Astrocyte of the cerebellum (primary cell): ENCODE data around the gene RNASE9.
"Not testable (repeated sequence)": the region's sequence is repeated elsewhere in the genome, so short reads cannot be mapped to it uniquely, and the experiment has no call there.

Experiments used
- DNase-seq: peaks from one replicate; pipeline ENCODE4 v3.0.0-alpha.2; 2011; ENCODE audit warnings: low read depth
- H3K4me3 ChIP-seq: 2 replicates; pipeline ENCODE4 v1.5.1; 2011; ENCODE audit warnings: mild to moderate bottlenecking, low read depth, low read length, moderate library complexity
- CTCF ChIP-seq: IDR thresholded peaks from 2 replicates; pipeline ENCODE4 v1.5.1; 2012; ENCODE audit warnings: low read length, low read depth, moderate library complexity, mild to moderate bottlenecking; ENCODE audit errors: missing control alignments
- in situ Hi-C: cut with HindIII; loops from 2 replicates; pipeline ENCODE4 v1.10.0; 2017; ENCODE audit warnings: low sequenced_read_pairs

Gene RNASE9

DNA sequence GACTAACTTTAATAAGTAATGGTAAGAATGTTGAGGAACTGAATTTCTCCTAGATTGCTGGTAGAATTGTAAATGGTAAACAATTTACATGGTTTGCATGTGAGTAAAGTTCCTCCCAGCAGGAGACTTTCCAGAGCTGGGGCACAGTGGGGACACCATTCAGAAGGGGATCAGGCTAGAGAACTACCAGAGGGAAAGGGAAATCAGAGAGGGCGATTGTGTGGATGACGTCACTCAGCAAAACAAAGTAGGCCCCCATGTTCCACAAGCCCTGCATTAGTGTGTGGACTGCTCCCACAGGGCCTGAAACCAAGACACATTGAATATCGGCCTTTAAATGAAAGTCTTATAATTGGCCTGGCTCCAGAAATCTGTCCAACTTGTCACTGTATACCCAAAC, 17.5 kb upstream of the RNASE9 start:
- no peak overlapping the region for H3K4me3 ChIP-seq
- no peak for TF ChIP-seq CTCF
- in situ Hi-C loops: no loop called here
- no peak for DNase-seq

GRCh38 chr14:20572382-20572990, 11.6 kb upstream of the RNASE9 start:
- DNase-seq, in situ Hi-C loops, H3K4me3 ChIP-seq: not testable (repeated sequence)

DNA sequence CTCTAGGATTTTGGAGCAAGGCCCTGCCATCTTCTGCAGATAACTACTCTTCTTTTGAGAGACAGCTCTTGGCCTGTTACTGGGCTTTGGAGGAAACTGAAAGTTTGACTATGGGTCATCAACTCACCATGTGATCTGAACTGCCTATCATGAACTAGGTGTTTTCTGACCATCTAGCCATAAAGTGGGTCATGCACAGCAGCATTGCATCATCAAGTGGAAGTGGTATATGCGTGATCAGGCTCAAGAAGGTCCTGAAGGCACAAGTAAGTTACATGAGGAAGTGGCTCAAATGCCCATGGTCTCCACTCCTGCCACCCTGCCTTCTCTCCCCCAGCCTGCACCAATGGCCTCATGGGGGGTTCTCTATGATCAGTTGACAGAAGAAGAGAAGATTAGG, 9.9 kb upstream of the RNASE9 start:
- DNase-seq, H3K4me3 ChIP-seq, in situ Hi-C loops: not testable (repeated sequence)

DNA sequence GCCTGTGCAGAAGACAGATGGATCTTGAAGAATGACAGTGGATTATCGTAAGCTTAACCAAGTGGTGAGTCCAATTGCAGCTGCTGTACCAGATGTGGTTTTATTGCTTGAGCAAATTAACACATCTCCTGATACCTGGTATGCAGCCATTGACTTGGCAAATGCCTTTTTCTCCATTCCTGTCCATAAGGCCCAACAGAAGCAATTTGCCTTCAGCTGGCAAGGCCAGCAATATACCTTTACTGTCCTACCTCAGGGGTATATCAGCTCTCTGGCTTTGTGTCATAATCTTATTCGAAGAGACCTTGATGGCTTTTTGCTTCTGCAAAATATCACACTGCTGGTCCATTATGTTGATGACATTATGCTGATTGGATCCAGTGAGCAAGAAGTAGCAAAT, 9.0 kb upstream of the RNASE9 start:
- DNase-seq: not testable (repeated sequence)

GRCh38 chr14:20569066-20569465, 8.2 kb upstream of the RNASE9 start:
- no peak overlapping the region for H3K4me3 ChIP-seq
- no peak for DNase-seq
- no peak for TF ChIP-seq CTCF
- in situ Hi-C loops: no loop called here

More for the DNA sequence above, 9.0 kb upstream of the RNASE9 start:
- H3K4me3 ChIP-seq, in situ Hi-C loops: not testable (repeated sequence)

GRCh38 chr14:20568393-20568792, 7.5 kb upstream of the RNASE9 start:
- DNase-seq: no peak
- no peak for TF ChIP-seq CTCF
- H3K4me3 ChIP-seq: no peak overlapping the region
- in situ Hi-C loops: no loop called here

DNA sequence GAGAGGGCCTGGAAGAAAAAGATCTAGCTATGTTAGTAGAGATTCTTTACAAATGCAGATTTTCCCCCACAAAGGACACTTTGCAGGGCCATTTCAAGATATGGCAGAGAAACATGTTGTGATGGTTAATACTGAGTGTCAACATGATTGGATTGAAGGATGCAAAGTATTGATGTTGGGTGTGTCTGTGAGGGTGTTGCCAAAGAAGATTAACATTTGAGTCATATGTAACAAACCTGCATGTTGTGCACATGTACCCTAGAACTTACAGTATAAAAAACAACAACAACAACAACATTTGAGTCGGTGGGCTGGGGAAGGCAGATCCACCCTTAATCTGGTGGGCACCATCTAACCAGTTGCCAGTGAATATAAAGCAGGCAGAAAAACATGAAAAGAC, 6.4 kb upstream of the RNASE9 start:
- DNase-seq, H3K4me3 ChIP-seq, in situ Hi-C loops: not testable (repeated sequence)

- no peak overlapping the region for H3K4me3 ChIP-seq
- no peak for TF ChIP-seq CTCF
- in situ Hi-C loops: no loop called here
- DNase-seq: no peak
These were observed 3.7 kb upstream of the RNASE9 start for GRCh38 chr14:20564501-20564997.

GRCh38 chr14:20563971-20564370, 3.1 kb upstream of the RNASE9 start:
- no peak for DNase-seq
- TF ChIP-seq CTCF: no peak
- in situ Hi-C loops: no loop called here

More at GRCh38 chr14:20563971-20564370, 3.1 kb upstream of the RNASE9 start:
- no peak overlapping the region for H3K4me3 ChIP-seq
